MM.1S (cell line): ENCODE measurements around the gene FRMD3.

Experiments used
- DNase-seq: peaks from one replicate; pipeline ENCODE4 v3.0.0-alpha.2; 2015
- H2AFZ ChIP-seq: fragments of 300-600 bp; sonication (generic); 2 replicates; pipeline ENCODE4 v1.6.0; 2016; ENCODE audit warnings: antibody characterized with exemption, low read length
- H3F3A ChIP-seq: fragments of 300-600 bp; sonication (generic); 2 replicates; pipeline ENCODE4 v1.6.1; 2016; ENCODE audit warnings: mild to moderate bottlenecking, antibody characterized with exemption, low read length, moderate library complexity, mixed read lengths; ENCODE audit not compliant: insufficient read depth
- H3K27ac ChIP-seq: fragments of 300-600 bp; sonication (generic); 2 replicates; pipeline ENCODE4 v1.5.1; 2016; ENCODE audit warnings: mild to moderate bottlenecking, low read length
- H3K27me3 ChIP-seq: fragments of 300-600 bp; sonication (generic); replicated peaks from 2 replicates; pipeline ENCODE4 v1.6.0; 2016; ENCODE audit warnings: low read length; ENCODE audit not compliant: insufficient read depth
- H3K36me3 ChIP-seq: fragments of 300-600 bp; sonication (generic); replicated peaks from 2 replicates; pipeline ENCODE4 v1.6.1; 2016; ENCODE audit warnings: mild to moderate bottlenecking, low read length, mixed read lengths; ENCODE audit not compliant: insufficient read depth
- H3K4me1 ChIP-seq: fragments of 300-600 bp; sonication (generic); 2 replicates; pipeline ENCODE4 v1.6.1; 2016; ENCODE audit warnings: low read length, mixed read lengths
- H3K4me2 ChIP-seq: fragments of 300-600 bp; sonication (generic); 2 replicates; pipeline ENCODE4 v1.6.0; 2016; ENCODE audit warnings: low read depth, low read length
- H3K4me3 ChIP-seq: fragments of 300-600 bp; sonication (generic); 2 replicates; pipeline ENCODE4 v1.5.1; 2016; ENCODE audit warnings: low read length, mixed read lengths
- H3K79me2 ChIP-seq: fragments of 300-600 bp; sonication (generic); 2 replicates; pipeline ENCODE4 v1.6.1; 2016; ENCODE audit warnings: mixed run types, low read length, mixed read lengths
- H3K9ac ChIP-seq: fragments of 300-600 bp; sonication (generic); 2 replicates; pipeline ENCODE4 v1.6.1; 2016; ENCODE audit warnings: low read length, mixed read lengths
- H3K9me2 ChIP-seq: fragments of 300-600 bp; sonication (generic); replicated peaks from 2 replicates; pipeline ENCODE4 v1.6.1; 2016; ENCODE audit warnings: mild to moderate bottlenecking, low read length, mixed read lengths; ENCODE audit not compliant: insufficient read depth
- H3K9me3 ChIP-seq: fragments of 300-600 bp; sonication (generic); replicated peaks from 2 replicates; pipeline ENCODE4 v1.6.1; 2016; ENCODE audit warnings: mild to moderate bottlenecking, low read length, mixed read lengths; ENCODE audit not compliant: insufficient read depth
- H4K20me1 ChIP-seq: fragments of 300-600 bp; sonication (generic); 2 replicates; pipeline ENCODE4 v1.6.1; 2016; ENCODE audit warnings: mild to moderate bottlenecking, low read length, moderate library complexity, mixed read lengths; ENCODE audit not compliant: insufficient read depth
- CTCF ChIP-seq: fragments of 300-600 bp; sonication (generic); IDR thresholded peaks from 2 replicates; pipeline ENCODE4 v1.5.1; 2016; ENCODE audit warnings: antibody characterized with exemption, low read length, mixed read lengths
- EZH2 ChIP-seq: fragments of 300-600 bp; sonication (generic); optimal IDR thresholded peaks from 2 replicates; pipeline ENCODE3; 2017; ENCODE audit warnings: low read depth, mild to moderate bottlenecking, antibody characterized with exemption, low read length, mixed read lengths
- EZH2phosphoT487 ChIP-seq: fragments of 300-600 bp; sonication (generic); IDR thresholded peaks from 2 replicates; pipeline ENCODE4 v1.6.1; 2018; ENCODE audit warnings: antibody characterized with exemption, low read length

The FRMD3 gene

GRCh38 chr9:83235526-83235925, 302.7 kb downstream of the FRMD3 start:
- no peaks in the 10 kb centered on the region for H3F3A ChIP-seq
- no peak overlapping the region for H3K4me3 ChIP-seq
- no peak overlapping the region for H2AFZ ChIP-seq
- TF ChIP-seq EZH2 (no peak), CTCF (no peak), EZH2phosphoT487 (no peak)
- H4K20me1 ChIP-seq, result no peaks in the 10 kb centered on the region
- no peak for DNase-seq
- H3K9me3 ChIP-seq, result no peaks in the 10 kb centered on the region
- no peaks in the 10 kb centered on the region for H3K9me2 ChIP-seq
- no peak overlapping the region for H3K9ac ChIP-seq
- H3K36me3 ChIP-seq, result no peaks in the 10 kb centered on the region
- H3K4me2 ChIP-seq, result no peak overlapping the region
- H3K4me1 ChIP-seq, result no peaks in the 10 kb centered on the region
- no peaks in the 10 kb centered on the region for H3K27me3 ChIP-seq
- no peaks in the 10 kb centered on the region for H3K79me2 ChIP-seq
- no peak overlapping the region for H3K27ac ChIP-seq

- H3K27me3 ChIP-seq, result no peaks in the 10 kb centered on the region
- H3K4me2 ChIP-seq, result no peak overlapping the region
- no peaks in the 10 kb centered on the region for H3K9me2 ChIP-seq
- no peaks in the 10 kb centered on the region for H3K9me3 ChIP-seq
- H3F3A ChIP-seq, result no peaks in the 10 kb centered on the region
- no peak for TF ChIP-seq EZH2
- TF ChIP-seq CTCF, result no peak
- TF ChIP-seq EZH2phosphoT487, result no peak
- H4K20me1 ChIP-seq, result no peaks in the 10 kb centered on the region
- no peaks in the 10 kb centered on the region for H3K4me1 ChIP-seq
- no peak overlapping the region for H3K27ac ChIP-seq
- H3K9ac ChIP-seq, result no peak overlapping the region
- H3K4me3 ChIP-seq, result no peak overlapping the region
- no peak for DNase-seq
- H3K79me2 ChIP-seq, result no peaks in the 10 kb centered on the region
- H3K36me3 ChIP-seq, result no peaks in the 10 kb centered on the region
- no peak overlapping the region for H2AFZ ChIP-seq
Observed at GRCh38 chr9:83234541-83234940, 303.7 kb downstream of the FRMD3 start.

- Histone ChIP-seq H3K79me2 (no peaks in the 10 kb centered on the region), H3K9me2 (no peaks in the 10 kb centered on the region), H3F3A (no peaks in the 10 kb centered on the region), H3K4me1 (no peaks in the 10 kb centered on the region), H4K20me1 (no peaks in the 10 kb centered on the region), H3K9me3 (no peaks in the 10 kb centered on the region), H3K9ac (no peak overlapping the region), H2AFZ (no peak overlapping the region), H3K27ac (no peak overlapping the region), H3K4me2 (no peak overlapping the region), H3K27me3 (no peaks in the 10 kb centered on the region), H3K4me3 (no peak overlapping the region), H3K36me3 (no peaks in the 10 kb centered on the region)
- DNase-seq, result no peak
- TF ChIP-seq CTCF (no peak), EZH2 (no peak), EZH2phosphoT487 (no peak)
Observed at GRCh38 chr9:83233647-83234046, 304.6 kb downstream of the FRMD3 start.
